Measurements from ENCODE around the gene EDC4.

Gene EDC4

DNA sequence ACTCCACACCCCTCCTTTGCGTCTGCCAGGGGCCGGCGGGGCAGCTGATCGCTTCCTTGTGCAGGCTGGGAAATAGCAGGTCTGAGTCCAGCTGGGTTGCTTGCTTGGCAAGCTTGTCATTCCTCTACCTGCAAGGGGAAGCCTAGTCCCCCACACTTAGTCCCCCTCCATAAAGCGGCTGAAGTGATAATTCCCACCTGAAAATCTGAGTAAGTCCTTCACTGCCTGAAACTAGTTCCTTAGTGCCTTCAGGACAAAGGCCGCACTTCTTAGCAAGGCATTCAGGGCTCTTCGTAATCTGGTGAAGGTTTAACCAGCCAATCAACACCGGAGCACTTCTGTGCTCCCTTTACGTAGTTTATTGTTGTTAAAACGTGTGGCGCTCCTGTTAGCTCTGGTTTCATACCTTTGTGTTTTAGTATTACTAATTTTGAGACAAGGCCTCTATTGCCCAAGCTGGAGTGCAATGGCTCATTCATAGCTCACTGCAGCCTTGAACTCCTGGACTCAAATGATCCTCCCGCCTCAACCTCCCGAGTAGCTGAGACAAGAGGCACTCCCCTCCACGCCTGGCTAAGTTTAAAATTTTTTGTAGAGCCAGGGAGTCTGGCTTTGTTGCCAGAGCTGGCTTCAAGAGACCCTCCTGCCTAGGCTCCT lies 21.0 kb downstream of the EDC4 start:
- Histone ChIP-seq H3K4me3 (replicated peaks; ENCODE audit: low read depth, low read length) (peak overlapping the region; percentile 96), H3K27me3 (replicated peaks; ENCODE audit: control insufficient read depth, insufficient read depth, low read length) (no peaks in the 10 kb centered on the region), H3K36me3 (ENCODE audit: control insufficient read depth, insufficient read depth, low read length) (no peaks in the 10 kb centered on the region)
- no peak for DNase-seq (ENCODE audit: extremely low read depth, insufficient read length)
- TF ChIP-seq, protein P1, sequence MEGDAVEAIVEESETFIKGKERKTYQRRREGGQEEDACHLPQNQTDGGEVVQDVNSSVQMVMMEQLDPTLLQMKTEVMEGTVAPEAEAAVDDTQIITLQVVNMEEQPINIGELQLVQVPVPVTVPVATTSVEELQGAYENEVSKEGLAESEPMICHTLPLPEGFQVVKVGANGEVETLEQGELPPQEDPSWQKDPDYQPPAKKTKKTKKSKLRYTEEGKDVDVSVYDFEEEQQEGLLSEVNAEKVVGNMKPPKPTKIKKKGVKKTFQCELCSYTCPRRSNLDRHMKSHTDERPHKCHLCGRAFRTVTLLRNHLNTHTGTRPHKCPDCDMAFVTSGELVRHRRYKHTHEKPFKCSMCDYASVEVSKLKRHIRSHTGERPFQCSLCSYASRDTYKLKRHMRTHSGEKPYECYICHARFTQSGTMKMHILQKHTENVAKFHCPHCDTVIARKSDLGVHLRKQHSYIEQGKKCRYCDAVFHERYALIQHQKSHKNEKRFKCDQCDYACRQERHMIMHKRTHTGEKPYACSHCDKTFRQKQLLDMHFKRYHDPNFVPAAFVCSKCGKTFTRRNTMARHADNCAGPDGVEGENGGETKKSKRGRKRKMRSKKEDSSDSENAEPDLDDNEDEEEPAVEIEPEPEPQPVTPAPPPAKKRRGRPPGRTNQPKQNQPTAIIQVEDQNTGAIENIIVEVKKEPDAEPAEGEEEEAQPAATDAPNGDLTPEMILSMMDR (IDR thresholded peaks at IDR 0.05; ENCODE audit: insufficient read depth, low read length, poor library complexity, severe bottlenecking) = no peak

GRCh38 chr16:67897231-67897630 lies 24.4 kb downstream of the EDC4 start:
- no peaks in the 10 kb centered on the region for H3K27me3 ChIP-seq (replicated peaks; ENCODE audit: control insufficient read depth, insufficient read depth, low read length)
- no peak for DNase-seq (ENCODE audit: extremely low read depth, insufficient read length)
- no peak overlapping the region for H3K4me3 ChIP-seq (replicated peaks; ENCODE audit: low read depth, low read length)
- no peaks in the 10 kb centered on the region for H3K36me3 ChIP-seq (ENCODE audit: control insufficient read depth, insufficient read depth, low read length)
- TF ChIP-seq, protein P1 (IDR thresholded peaks at IDR 0.05; ENCODE audit: insufficient read depth, low read length, poor library complexity, severe bottlenecking) = no peak

DNA sequence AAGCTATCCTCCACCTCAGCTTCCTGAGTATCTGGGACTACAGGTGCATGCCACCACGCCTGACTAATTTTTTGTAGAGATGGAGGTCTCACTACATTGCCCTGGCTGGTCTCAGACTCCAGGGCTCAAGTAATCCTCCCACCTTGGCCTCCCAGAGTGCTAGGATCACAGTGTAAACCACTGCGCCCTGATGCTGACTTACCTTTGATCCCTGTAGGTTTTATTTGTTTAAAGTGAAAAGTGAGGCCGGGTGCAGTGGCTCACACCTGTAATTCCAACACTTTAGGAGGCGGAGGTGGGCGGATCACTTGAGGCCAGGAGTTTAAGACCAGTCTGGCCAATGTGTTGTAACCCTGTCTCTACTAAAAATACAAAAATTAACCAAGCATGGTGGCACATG lies 28.9 kb downstream of the EDC4 start:
- H3K36me3 ChIP-seq (ENCODE audit: control insufficient read depth, insufficient read depth, low read length) = no peaks in the 10 kb centered on the region
- no peak for DNase-seq (ENCODE audit: extremely low read depth, insufficient read length)
- TF ChIP-seq, protein P1 (IDR thresholded peaks at IDR 0.05; ENCODE audit: insufficient read depth, low read length, poor library complexity, severe bottlenecking) = no peak
- H3K27me3 ChIP-seq (replicated peaks; ENCODE audit: control insufficient read depth, insufficient read depth, low read length) = no peaks in the 10 kb centered on the region
- H3K4me3 ChIP-seq (replicated peaks; ENCODE audit: low read depth, low read length) = no peak overlapping the region

GRCh38 chr16:67902831-67903230 lies 30.0 kb downstream of the EDC4 start:
- Histone ChIP-seq H3K36me3 (ENCODE audit: control insufficient read depth, insufficient read depth, low read length) (no peaks in the 10 kb centered on the region), H3K4me3 (replicated peaks; ENCODE audit: low read depth, low read length) (no peak overlapping the region), H3K27me3 (replicated peaks; ENCODE audit: control insufficient read depth, insufficient read depth, low read length) (no peaks in the 10 kb centered on the region)
- TF ChIP-seq, protein P1 (IDR thresholded peaks at IDR 0.05; ENCODE audit: insufficient read depth, low read length, poor library complexity, severe bottlenecking) = no peak
- DNase-seq (ENCODE audit: extremely low read depth, insufficient read length) = no peak

DNA sequence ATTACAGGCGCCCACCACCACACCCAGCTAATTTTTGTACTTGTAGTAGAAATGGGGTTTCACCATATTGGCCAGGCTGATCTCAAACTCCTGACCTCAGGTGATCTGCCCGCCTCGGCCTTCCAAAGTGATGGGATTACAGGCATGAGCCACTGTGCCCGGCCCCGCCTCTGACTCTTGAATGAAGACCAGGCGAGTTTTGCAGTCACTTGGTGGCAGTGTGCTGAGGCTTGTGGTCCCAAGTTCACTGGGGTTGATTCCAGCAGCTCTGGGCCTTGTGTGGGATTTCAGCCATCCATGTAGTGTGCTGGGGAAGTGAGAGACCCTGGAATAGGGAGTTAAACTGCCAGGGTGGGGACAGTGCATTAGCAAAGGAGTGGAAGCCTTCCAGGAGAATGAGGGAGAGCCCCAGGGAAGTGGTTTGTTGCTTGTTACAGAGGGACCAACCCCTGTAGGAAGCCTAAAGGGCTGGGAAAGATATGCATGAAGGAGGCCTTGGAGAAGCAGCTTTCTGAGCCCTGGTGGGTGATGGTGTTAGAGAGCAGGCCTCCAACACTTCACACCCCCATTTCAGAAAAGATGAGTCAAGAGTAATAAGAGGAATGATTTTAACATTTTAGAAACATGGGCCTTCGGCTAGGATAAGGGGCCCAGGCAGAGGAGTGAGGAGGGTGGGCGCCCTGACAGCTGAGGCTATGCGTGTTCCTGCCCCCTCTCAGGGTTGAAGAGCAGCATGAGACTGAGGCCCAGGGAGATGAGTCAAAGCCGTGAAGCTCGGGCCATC lies 34.7 kb downstream of the EDC4 start:
- H3K27me3 ChIP-seq (replicated peaks; ENCODE audit: control insufficient read depth, insufficient read depth, low read length) = no peaks in the 10 kb centered on the region
- TF ChIP-seq, protein P1 (IDR thresholded peaks at IDR 0.05; ENCODE audit: insufficient read depth, low read length, poor library complexity, severe bottlenecking) = no peak
- peaks cover 9% of the 10 kb centered on the region for H3K36me3 ChIP-seq (ENCODE audit: control insufficient read depth, insufficient read depth, low read length)

More for the DNA sequence above, 34.7 kb downstream of the EDC4 start:
- DNase-seq (ENCODE audit: extremely low read depth, insufficient read length) = no peak
- H3K4me3 ChIP-seq (replicated peaks; ENCODE audit: low read depth, low read length) = no peak overlapping the region
